HG03378 (cell line): ENCODE data around the gene PFDN1.

Experiments
- ATAC-seq: cut with Tn5 transposase; IDR thresholded peaks from one replicate; pipeline ENCODE4 v1.9.1; 2021; ENCODE audit warnings: mild to moderate bottlenecking, moderate library complexity; ENCODE audit not compliant: unreplicated experiment

PFDN1 gene

GRCh38 chr5:140329739-140330481, 27.0 kb upstream of the PFDN1 start:
- ATAC-seq = no peak

- ATAC-seq = no peak
These were observed 25.3 kb upstream of the PFDN1 start for GRCh38 chr5:140328036-140328764.

GRCh38 chr5:140327589-140327988, 24.7 kb upstream of the PFDN1 start:
- ATAC-seq = no peak

GRCh38 chr5:140325486-140325885, 22.6 kb upstream of the PFDN1 start:
- no peak for ATAC-seq

DNA sequence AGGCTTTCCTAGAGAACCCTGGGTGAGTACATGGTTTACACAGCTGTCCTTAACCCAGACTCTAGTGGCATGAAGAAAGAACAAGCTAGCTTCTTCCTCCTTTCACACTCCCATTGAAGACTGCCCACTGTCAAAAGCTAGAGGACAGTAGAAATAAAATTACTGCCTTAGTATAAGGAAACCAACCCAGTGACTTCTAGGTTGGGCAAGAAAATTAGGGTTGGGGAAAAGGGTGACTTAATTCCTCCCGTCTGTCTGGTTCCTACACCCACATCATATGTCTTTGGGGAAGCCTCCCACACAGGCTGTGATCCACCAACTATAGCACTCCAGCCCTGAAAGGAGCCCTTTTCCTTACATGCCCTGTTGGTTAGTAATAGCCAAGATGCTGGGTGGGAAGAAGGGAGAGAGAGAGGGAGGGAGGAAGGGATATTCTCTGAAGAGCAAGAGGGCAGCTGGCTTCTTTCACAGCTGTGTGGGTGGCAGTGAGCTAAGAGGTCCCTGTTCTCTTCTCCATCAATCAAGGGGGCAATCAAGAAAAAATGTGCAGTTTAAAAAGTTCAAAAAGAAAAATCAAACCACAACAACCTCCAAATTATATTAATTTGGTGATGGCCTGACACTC, 21.8 kb upstream of the PFDN1 start:
- ATAC-seq = no peak

- no peak for ATAC-seq
These were observed 21.2 kb upstream of the PFDN1 start for GRCh38 chr5:140324041-140324600.

- no peak for ATAC-seq
These were observed 20.1 kb upstream of the PFDN1 start for GRCh38 chr5:140322751-140323731.

DNA sequence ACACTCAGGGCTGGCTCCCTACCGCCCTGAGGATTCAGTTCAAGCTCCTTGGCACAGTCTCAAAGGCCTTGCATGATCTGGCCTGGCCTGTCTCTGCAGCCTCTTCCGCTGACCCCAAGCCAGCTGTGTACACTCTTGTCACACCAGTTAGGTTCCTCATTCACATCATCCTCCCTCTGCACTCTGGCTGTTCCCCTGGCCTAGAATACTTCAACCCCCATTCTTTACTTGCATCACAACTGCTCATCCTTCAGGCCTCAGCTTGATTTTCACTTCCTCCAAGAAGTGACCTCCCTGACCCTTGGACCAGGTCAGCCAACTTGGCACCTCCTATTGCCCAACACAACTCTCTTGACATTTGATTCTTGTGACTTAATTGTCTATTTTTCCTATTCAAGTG, 18.9 kb upstream of the PFDN1 start:
- peak; percentile 75 for ATAC-seq

- no peak for ATAC-seq
These were observed 16.9 kb upstream of the PFDN1 start for GRCh38 chr5:140319833-140320232.

GRCh38 chr5:140318792-140319191, 15.9 kb upstream of the PFDN1 start:
- ATAC-seq = no peak

GRCh38 chr5:140317859-140318258, 15.0 kb upstream of the PFDN1 start:
- ATAC-seq = no peak

DNA sequence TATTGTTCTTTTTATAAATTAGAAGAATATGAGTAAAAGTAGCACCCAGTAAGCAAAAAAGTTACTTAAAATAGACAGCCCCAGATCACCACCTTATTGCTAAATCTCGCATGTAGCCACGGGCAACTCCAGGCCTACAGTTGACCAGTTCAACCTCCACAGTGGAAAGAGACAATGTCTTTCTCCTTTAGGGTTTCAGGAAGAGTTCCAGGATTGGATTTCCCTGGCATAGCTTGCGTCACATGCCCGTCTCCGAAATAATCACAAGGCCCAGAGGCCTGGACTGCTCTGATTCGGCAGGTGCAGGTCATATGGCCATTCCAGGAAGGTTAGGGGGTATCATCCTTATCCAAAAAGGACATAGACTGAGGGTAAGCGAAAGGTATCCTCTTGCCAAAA, 9.9 kb upstream of the PFDN1 start:
- ATAC-seq = no peak

GRCh38 chr5:140312067-140312790, 9.3 kb upstream of the PFDN1 start:
- ATAC-seq = no peak

DNA sequence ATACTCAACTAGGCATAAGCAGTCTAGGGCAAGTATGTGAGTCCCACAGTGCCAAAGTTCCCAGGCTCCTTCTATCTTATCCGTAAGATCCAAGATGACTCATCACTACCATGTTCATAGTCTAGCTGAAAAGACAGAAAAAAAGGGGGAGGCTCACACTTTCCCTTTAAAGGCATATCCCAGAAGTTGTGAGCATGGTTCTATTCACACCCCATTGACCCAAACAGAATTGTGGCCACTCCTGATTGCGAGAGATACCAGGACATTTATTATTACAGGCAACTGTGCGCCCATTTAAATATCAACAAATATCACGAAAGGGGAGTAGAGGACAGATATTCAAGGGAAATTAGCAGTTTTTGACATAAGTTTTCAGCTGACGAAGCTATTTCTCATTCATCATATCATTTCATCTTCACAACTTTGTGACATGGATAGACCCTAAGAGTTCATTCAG, 8.1 kb upstream of the PFDN1 start:
- ATAC-seq = no peak

DNA sequence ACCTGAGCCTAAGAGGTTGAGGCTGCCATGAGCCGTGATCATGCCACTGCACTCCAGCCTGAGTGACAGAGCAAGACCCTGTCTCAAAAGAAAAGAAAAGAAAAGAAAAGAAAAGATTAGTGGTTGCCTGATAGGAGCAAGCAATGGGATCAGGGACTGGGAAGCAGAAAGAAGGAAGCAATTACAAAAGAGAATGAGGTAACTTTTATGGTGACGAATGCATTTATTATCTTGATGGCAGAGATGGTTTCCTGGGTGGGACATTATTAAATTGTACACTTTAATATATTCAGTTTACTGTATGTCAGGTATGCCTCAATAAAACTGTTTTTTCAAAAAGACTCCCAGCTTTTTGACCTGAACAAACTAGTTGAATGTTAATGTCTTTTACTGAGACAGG, 7.5 kb upstream of the PFDN1 start:
- no peak for ATAC-seq

DNA sequence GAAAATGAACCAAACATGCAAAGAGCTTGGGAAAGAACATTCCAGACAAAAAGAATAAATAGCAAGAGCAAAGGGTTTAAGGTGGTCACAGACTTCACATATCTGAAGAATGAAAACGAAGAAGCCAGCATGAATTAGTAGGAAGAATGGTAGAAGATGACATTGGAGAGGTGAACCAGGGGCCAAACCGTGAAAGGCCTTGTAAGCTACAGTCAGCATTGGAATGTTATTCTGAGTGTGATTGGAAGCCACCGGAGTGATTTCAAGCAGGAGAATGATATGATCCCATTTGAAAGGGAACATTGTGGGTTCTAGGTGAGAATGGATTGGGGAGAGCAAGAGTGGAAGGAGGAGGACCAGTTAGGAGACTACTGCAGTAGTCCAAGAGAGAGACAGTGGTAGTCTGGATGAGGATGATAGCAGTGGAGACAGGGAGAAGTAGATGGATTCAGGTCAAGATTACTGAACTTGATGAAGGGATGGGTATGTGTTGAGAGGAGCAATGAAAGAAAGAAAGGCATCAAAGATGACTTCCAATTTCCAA, 6.9 kb upstream of the PFDN1 start:
- ATAC-seq = no peak

DNA sequence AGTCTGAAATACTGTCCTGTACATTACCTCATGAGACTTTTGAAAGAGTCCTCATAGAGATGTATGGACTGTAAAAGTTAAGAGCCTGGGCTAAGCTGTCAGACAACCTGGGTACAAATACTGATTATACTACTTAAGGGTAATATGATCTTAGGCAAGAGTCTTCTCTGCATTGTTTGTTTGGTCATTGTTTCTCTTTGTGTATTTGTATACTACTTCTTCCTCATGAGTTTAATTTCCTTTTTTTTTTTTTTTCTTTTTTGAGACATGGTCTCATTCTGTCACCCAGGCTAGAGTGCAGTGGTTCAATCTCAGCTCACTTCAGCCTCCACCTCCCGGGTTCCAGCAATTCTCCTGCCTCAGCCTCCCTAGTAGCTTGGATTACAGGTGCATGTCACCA, 2.6 kb upstream of the PFDN1 start:
- ATAC-seq = no peak

- ATAC-seq = no peak
These were observed 1.1 kb upstream of the PFDN1 start for GRCh38 chr5:140303966-140304365.

DNA sequence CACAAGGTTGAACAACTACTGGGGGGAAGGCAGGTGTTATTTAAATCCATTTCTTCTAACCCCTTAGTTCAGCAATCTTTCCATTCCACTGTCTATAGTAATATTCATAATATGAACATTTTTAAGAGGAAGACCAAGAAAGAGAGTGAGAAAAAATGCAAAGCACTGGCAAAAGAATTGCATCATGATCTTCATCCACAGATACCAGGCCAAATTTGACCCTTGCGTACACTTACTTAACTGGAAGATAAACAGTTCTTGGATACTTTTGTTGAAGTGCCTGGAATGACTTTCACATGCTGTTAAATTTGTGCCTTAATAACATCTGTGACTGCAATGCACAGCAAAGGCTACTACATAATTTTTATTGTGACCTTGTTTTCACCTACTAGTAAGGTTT, 1.8 kb downstream of the PFDN1 start:
- ATAC-seq = no peak

DNA sequence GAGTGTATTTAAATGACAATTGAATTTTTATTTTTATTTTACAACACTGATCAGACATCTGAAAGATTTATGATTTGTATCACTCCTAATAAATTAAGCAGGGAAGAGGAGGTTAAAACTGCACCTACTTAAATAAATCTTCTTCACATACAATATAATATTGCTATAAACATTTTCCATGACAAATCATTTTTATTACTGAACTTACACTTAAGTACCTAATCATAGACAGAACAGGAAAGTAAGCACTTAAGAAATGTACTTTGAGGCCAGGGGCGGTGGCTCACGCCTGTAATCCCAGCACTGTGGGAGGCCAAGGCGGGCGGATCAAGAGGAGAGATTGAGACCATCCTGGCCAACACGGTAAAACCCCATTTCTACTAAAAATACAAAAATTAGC, 3.8 kb downstream of the PFDN1 start:
- ATAC-seq = no peak
